H1 (cell line): Measurements from ENCODE around the gene MUC22. TPM values are rescaled to one million over a fixed set of nuclear protein-coding genes. Genes with fewer than 3 reads are reported as not detected.

ENCODE experiments used
- EGR1 ChIP-seq: IDR thresholded peaks from 2 replicates; pipeline ENCODE4 v1.6.1; 2011; ENCODE audit warnings: low read depth, low read length, borderline replicate concordance
- POLR2A ChIP-seq, 2 experiments: IDR thresholded peaks; 1 replicate in 1 of 2; 2 replicates in 1 of 2; pipeline ENCODE4 v1.6.1; 2011; ENCODE audit warnings: low read depth in 2 of 2, low read length in 2 of 2, mild to moderate bottlenecking in 2 of 2; ENCODE audit errors: control extremely low read depth in 1 of 2
- TCF12 ChIP-seq: IDR thresholded peaks from 2 replicates; pipeline ENCODE4 v1.6.1; 2011; ENCODE audit warnings: low read depth, mild to moderate bottlenecking, low read length
- polyA plus RNA-seq, 7 experiments: library from polyadenylated mRNA; depleted of rRNA in 3 of 7; stranded (reverse) in 5 of 7; unstranded in 2 of 7; fragments of >200 nt in 5 of 7; fragments of 200-250 nt in 2 of 7; gene quantifications; 1 replicate in 5 of 7; 2 replicates in 1 of 7; 4 replicates in 1 of 7; pipeline versions ENCODE4 v1.2.1 to v1.2.3, GENCODE V29; 2011 to 2013; ENCODE audit warnings: missing spikeins in 2 of 7, mixed read lengths in 2 of 7
- total RNA-seq: library from RNA; stranded (reverse); fragmentation: NEBNext Ultra II Directional; extraction: Animal tissue kit (Norgen Biotek cat#: 25700); gene quantifications from 2 replicates; pipeline ENCODE4 v1.2.1, GENCODE V29; 2021
- TF ChIP-seq, protein P1 (sequence below), 3 experiments: IDR thresholded peaks; 1 replicate in 2 of 3; 2 replicates in 1 of 3; pipeline versions ENCODE4 v1.5.1 to v1.6.1; 2011; ENCODE audit warnings: low read length in 3 of 3, mild to moderate bottlenecking in 3 of 3, inconsistent platforms in 2 of 3, low read depth in 1 of 3, moderate library complexity in 1 of 3; ENCODE audit not compliant: insufficient read depth in 1 of 3; ENCODE audit errors: control extremely low read depth in 1 of 3
- TF ChIP-seq, protein P2 (sequence below): IDR thresholded peaks from 2 replicates; pipeline ENCODE4 v1.6.1; 2011; ENCODE audit warnings: low read length, improper control_type of control experiment

Gene MUC22
- total and polyA plus RNA-seq, 2 of the 8 experiments (the other 6 are each of a cell fraction or from before 2014, with no cell fraction given), result 0.02 TPM; not detected in 1

DNA sequence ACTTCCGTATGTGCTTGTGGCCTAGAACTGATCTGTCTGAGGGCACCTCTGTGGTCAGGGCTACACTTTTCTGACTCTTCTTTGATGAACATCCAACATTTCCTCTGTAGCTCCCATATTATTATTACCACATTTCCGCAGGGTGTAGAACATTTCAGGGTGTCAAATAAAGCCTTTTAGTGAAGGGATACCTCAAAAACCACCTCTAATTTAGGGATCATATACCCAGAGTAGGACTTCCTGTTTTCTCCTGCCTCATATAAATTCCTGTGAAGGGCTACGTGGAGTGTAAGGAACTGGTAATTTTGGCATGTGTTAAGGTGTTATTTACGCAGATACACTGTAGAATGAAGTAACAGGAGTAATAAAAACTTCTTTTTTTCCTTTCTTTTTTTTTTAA, 5.5 kb upstream of the MUC22 start (continued):
- TF ChIP-seq, protein P1, sequence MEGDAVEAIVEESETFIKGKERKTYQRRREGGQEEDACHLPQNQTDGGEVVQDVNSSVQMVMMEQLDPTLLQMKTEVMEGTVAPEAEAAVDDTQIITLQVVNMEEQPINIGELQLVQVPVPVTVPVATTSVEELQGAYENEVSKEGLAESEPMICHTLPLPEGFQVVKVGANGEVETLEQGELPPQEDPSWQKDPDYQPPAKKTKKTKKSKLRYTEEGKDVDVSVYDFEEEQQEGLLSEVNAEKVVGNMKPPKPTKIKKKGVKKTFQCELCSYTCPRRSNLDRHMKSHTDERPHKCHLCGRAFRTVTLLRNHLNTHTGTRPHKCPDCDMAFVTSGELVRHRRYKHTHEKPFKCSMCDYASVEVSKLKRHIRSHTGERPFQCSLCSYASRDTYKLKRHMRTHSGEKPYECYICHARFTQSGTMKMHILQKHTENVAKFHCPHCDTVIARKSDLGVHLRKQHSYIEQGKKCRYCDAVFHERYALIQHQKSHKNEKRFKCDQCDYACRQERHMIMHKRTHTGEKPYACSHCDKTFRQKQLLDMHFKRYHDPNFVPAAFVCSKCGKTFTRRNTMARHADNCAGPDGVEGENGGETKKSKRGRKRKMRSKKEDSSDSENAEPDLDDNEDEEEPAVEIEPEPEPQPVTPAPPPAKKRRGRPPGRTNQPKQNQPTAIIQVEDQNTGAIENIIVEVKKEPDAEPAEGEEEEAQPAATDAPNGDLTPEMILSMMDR (IDR thresholded peaks at IDR 0.05; ENCODE audit: control extremely low read depth in 1 of 3, insufficient read depth in 1 of 3, low read depth in 1 of 3, low read length in 3 of 3), result no peak
- TF ChIP-seq, protein P2, sequence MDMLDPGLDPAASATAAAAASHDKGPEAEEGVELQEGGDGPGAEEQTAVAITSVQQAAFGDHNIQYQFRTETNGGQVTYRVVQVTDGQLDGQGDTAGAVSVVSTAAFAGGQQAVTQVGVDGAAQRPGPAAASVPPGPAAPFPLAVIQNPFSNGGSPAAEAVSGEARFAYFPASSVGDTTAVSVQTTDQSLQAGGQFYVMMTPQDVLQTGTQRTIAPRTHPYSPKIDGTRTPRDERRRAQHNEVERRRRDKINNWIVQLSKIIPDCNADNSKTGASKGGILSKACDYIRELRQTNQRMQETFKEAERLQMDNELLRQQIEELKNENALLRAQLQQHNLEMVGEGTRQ, result no peak
- TF ChIP-seq POLR2A (IDR thresholded peaks at IDR 0.05; ENCODE audit: control extremely low read depth in 1 of 2, low read depth in 2 of 2, low read length in 2 of 2) (no peak), TCF12 (no peak), EGR1 (no peak)
